H1 (cell line): ENCODE data around the gene CHCHD1.

Experiments
- ATF3 ChIP-seq: IDR thresholded peaks from 2 replicates; pipeline ENCODE4 v1.6.1; 2011; ENCODE audit warnings: low read depth, mild to moderate bottlenecking, low read length; ENCODE audit not compliant: insufficient read depth
- CREB1 ChIP-seq: IDR thresholded peaks from 2 replicates; pipeline ENCODE4 v1.6.1; 2012; ENCODE audit warnings: inconsistent platforms
- CTCF ChIP-seq, 3 experiments: IDR thresholded peaks; 1 replicate in 2 of 3; 2 replicates in 1 of 3; pipeline versions ENCODE4 v1.5.1 to v1.6.1; 2011; ENCODE audit warnings: low read length in 3 of 3, mild to moderate bottlenecking in 3 of 3, inconsistent platforms in 2 of 3, low read depth in 1 of 3, moderate library complexity in 1 of 3; ENCODE audit not compliant: insufficient read depth in 1 of 3; ENCODE audit errors: control extremely low read depth in 1 of 3
- EGR1 ChIP-seq: IDR thresholded peaks from 2 replicates; pipeline ENCODE4 v1.6.1; 2011; ENCODE audit warnings: low read depth, low read length, borderline replicate concordance
- GABPA ChIP-seq: IDR thresholded peaks from 2 replicates; pipeline ENCODE4 v1.6.1; 2011; ENCODE audit warnings: mild to moderate bottlenecking, low read length, moderate library complexity, borderline replicate concordance; ENCODE audit not compliant: insufficient read depth
- JUN ChIP-seq: IDR thresholded peaks from 2 replicates; pipeline ENCODE4 v1.6.1; 2011; ENCODE audit warnings: low read depth, mild to moderate bottlenecking, improper control_type of control experiment, low read length
- MAFK ChIP-seq: IDR thresholded peaks from 2 replicates; pipeline ENCODE4 v1.6.1; 2012; ENCODE audit warnings: low read depth, mild to moderate bottlenecking, improper control_type of control experiment, low read length
- MAX ChIP-seq: IDR thresholded peaks from 2 replicates; pipeline ENCODE4 v1.6.1; 2012; ENCODE audit warnings: inconsistent platforms
- NRF1 ChIP-seq: IDR thresholded peaks from 2 replicates; pipeline ENCODE4 v1.6.1; 2011; ENCODE audit warnings: mild to moderate bottlenecking, low read depth, low read length, improper control_type of control experiment
- POLR2A ChIP-seq, 2 experiments: IDR thresholded peaks; 1 replicate in 1 of 2; 2 replicates in 1 of 2; pipeline ENCODE4 v1.6.1; 2011; ENCODE audit warnings: low read depth in 2 of 2, low read length in 2 of 2, mild to moderate bottlenecking in 2 of 2; ENCODE audit errors: control extremely low read depth in 1 of 2
- POLR2AphosphoS5 ChIP-seq: IDR thresholded peaks from 2 replicates; pipeline ENCODE4 v1.6.1; 2011; ENCODE audit warnings: low read depth, low read length
- RAD21 ChIP-seq, 2 experiments: IDR thresholded peaks in 1 of 2; conservative IDR thresholded peaks in 1 of 2; 2 replicates each; pipeline ENCODE4 v1.6.1; 2011; ENCODE audit warnings: low read depth in 2 of 2, low read length in 2 of 2, improper control_type of control experiment in 1 of 2, inconsistent platforms in 1 of 2, mild to moderate bottlenecking in 1 of 2, moderate library complexity in 1 of 2

- TF ChIP-seq CTCF (IDR thresholded peaks at IDR 0.05; ENCODE audit: control extremely low read depth in 1 of 3, insufficient read depth in 1 of 3, low read depth in 1 of 3, low read length in 3 of 3) (no peak), RAD21 (IDR thresholded peaks at IDR 0.05 in 1 of 2, conservative IDR thresholded peaks at IDR 0.05 in 1 of 2; ENCODE audit: low read depth in 2 of 2, low read length in 2 of 2) (no peak), MAFK (no peak), MAX (no peak), POLR2A (IDR thresholded peaks at IDR 0.05; ENCODE audit: control extremely low read depth in 1 of 2, low read depth in 2 of 2, low read length in 2 of 2) (no peak), ATF3 (no peak), POLR2AphosphoS5 (no peak), EGR1 (no peak), CREB1 (no peak), JUN (no peak), NRF1 (no peak), GABPA (no peak)
These were observed 7.8 kb downstream of the CHCHD1 start for GRCh38 chr10:73789659-73790055.
